Immature natural killer cell (primary cell): ENCODE measurements around the gene COX19. TPM values are rescaled to one million over a fixed set of nuclear protein-coding genes. Genes with fewer than 3 reads are reported as not detected.

Experiments
- DNase-seq, 3 donors: peaks; one replicate each; pipeline ENCODE4 v3.0.0; 2022; ENCODE audit warnings: mixed read lengths in 1 of 3
- H3K27ac Mint-ChIP-seq, 6 donors: one replicate each; pipeline ENCODE4 v1.8.0; 2020; ENCODE audit warnings: mixed read lengths in 6 of 6, mild to moderate bottlenecking in 5 of 6, inconsistent platforms in 4 of 6, moderate library complexity in 3 of 6
- H3K27me3 Mint-ChIP-seq, 3 donors: one replicate each; pipeline ENCODE4 v1.8.0; 2020 to 2021; ENCODE audit warnings: low read depth in 3 of 3, mild to moderate bottlenecking in 3 of 3, mixed read lengths in 3 of 3, moderate library complexity in 3 of 3, inconsistent platforms in 1 of 3
- H3K36me3 Mint-ChIP-seq, 3 donors: one replicate each; pipeline ENCODE4 v1.8.0; 2020; ENCODE audit warnings: mixed read lengths in 3 of 3, inconsistent platforms in 2 of 3, mild to moderate bottlenecking in 2 of 3
- H3K4me1 Mint-ChIP-seq, 2 donors: one replicate each; pipeline ENCODE4 v1.8.0; 2020; ENCODE audit warnings: inconsistent platforms in 2 of 2, mild to moderate bottlenecking in 2 of 2, mixed read lengths in 2 of 2, moderate library complexity in 1 of 2
- H3K4me3 Mint-ChIP-seq, 5 donors: one replicate each; pipeline ENCODE4 v1.8.0; 2020; ENCODE audit warnings: mild to moderate bottlenecking in 5 of 5, mixed read lengths in 5 of 5, inconsistent platforms in 3 of 5, moderate library complexity in 3 of 5
- H3K9me3 Mint-ChIP-seq, 6 donors: one replicate each; pipeline ENCODE4 v1.8.0; 2020; ENCODE audit warnings: mild to moderate bottlenecking in 6 of 6, mixed read lengths in 6 of 6, inconsistent platforms in 4 of 6, moderate library complexity in 3 of 6
- polyA plus RNA-seq, 3 donors: library from polyadenylated mRNA; unstranded; fragments of 300-500 nt; fragmentation: Illumina TruSeq; gene quantifications; one replicate each; pipeline ENCODE4 v1.2.3, GENCODE V29; 2021

Gene COX19
- polyA plus RNA-seq, 3 donors from 2014 or later = 12.7 to 24.0 (median 18.1) TPM

GRCh38 chr7:984361-985126, 9.2 kb upstream of the COX19 start:
- no peak for DNase-seq
- Mint-ChIP-seq H3K27me3 (peaks cover 0 to 2% (median under 1%) of the 10 kb centered on the region in 3 donors), H3K4me1 (no peaks in the 10 kb centered on the region), H3K9me3 (no peaks in the 10 kb centered on the region), H3K36me3 (no peaks in the 10 kb centered on the region), H3K27ac (no peak overlapping the region), H3K4me3 (no peak overlapping the region)

DNA sequence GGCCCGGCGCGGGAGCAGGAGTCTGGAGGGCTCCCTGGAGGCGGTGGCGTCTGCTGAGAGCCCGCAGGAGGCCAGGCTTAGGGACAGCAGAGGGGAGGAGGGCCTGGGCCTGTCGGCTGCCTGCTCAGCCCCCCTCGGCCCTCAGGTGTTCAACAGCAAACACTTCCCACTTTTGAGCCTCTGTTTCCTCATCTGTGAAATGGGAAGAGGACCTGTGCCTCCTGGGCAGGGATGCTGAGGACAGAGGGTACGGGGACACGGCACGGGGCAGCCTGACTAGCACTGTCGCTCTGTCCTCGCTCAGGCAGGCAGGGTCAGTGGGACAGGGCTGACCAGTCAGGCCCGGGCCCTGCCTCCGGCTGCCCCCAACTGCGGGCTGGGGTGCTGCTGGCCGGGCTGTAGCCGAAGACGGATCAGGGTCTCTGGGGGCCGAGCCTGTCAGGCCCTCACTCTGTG, 8.3 kb upstream of the COX19 start:
- no peaks in the 10 kb centered on the region for H3K36me3 Mint-ChIP-seq
- H3K9me3 Mint-ChIP-seq = no peaks in the 10 kb centered on the region
- H3K4me1 Mint-ChIP-seq = no peaks in the 10 kb centered on the region
- no peak overlapping the region for H3K27ac Mint-ChIP-seq
- no peak for DNase-seq
- peaks cover 0 to 2% (median 0%) of the 10 kb centered on the region in 3 donors for H3K27me3 Mint-ChIP-seq
- no peak overlapping the region for H3K4me3 Mint-ChIP-seq

DNA sequence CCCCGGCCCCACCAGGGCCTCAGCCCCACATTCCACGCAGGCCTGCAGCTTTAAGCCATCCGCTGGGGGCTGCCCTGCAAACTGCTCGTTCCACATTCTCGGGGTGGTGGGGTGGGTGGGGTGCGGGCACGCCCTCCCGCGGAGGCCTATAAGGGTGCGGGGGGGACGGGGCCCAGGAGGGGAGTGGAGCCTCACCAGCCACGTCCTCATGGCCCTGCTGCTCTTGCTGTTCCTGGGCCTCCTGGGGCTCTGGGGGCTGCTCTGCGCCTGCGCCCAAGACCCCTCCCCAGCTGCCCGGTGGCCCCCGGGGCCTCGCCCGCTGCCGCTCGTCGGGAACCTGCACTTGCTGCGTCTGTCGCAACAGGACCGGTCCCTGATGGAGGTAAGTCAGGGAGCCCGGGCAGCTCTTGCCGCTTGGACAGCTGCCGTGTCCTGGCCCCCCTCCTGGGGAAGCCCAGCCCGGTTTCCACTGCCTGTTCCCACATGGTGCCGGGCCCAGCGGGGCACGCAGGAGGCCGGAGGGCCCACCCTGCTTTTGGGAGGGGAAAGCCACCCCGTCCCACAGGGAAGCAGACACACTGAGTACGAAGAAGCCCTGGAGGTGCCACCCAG, 7.8 kb upstream of the COX19 start, which contains the start of gene CYP2W1:
Gene CYP2W1 (plus strand): TSS at position 178 of the 612 bp plus-strand sequence. CDS start 31 bp downstream, at position 209.
- Mint-ChIP-seq H3K4me3 (no peak within 1 kb of the TSS), H3K27me3 (peaks cover 0 to 2% (median 0%) of the 10 kb centered on the region in 3 donors), H3K36me3 (no peaks in the 10 kb centered on the region), H3K4me1 (no peaks in the 10 kb centered on the region), H3K27ac (no peak within 1 kb of the TSS), H3K9me3 (no peaks in the 10 kb centered on the region)
- no peak for DNase-seq

DNA sequence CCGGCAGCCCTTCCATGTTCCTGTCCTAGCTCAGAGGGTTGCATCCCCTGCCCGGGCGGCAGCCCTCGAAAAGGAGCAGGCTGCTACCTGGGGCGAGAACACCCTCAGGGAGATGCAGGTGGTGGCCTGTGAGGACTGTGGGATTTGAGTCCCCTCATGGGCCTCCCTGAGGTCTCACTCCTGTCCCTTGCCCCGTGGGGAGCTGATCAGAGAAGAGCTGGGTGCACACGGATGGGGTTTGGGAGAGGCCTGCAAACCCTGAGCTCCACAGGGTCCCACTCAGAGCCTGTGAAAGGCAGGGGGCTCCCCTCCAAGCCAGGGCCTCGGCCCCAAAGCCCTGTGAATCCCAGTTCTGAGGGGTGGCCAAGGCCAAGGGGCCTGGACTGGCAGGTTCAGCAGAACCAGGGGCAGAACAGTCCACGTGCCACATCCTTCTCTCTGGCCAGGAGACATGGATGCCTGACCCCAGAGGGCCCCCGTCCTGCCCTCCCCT, 7.2 kb upstream of the COX19 start:
- Mint-ChIP-seq H3K27ac (no peak overlapping the region), H3K27me3 (peaks cover 0 to 2% (median 0%) of the 10 kb centered on the region in 3 donors), H3K9me3 (no peaks in the 10 kb centered on the region), H3K4me3 (no peak overlapping the region), H3K4me1 (no peaks in the 10 kb centered on the region), H3K36me3 (no peaks in the 10 kb centered on the region)
- DNase-seq = no peak

DNA sequence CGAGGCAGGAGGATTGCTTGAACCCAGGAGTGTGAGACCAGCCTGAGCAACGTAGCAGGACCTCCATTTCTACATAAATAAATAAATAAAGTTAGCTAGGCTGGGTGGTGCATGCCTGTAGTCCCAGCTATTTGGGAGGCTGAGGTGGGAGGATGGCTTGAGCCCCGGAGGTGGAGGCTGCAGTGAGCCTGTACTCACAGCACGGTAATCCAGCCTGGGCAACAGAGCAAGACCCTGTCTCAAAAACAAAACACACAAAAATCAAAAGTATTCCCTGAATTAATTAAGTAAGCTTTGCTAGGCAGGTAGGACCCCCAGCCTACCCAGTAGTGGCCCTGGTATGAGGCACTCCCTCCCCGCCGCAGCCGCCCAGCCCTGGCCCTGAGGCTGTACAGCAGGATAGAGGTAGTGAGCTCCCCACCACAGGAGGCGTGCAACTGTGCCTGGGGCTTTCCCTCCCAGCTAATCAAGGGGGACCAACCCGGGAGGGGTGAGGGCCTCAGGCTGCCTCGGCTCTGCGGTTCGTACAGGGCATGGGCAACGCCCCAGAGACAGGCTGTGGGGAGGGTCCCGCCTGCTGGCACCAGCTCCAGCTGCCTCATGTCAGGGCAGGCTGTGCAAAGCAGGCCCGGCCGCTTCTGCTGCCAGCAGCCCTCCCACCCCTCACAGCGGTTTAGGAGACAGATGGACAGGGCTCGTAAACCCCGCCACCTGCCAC, 6.6 kb upstream of the COX19 start:
- Mint-ChIP-seq H3K4me3 (no peak overlapping the region), H3K27ac (no peak overlapping the region), H3K9me3 (no peaks in the 10 kb centered on the region), H3K4me1 (no peaks in the 10 kb centered on the region), H3K27me3 (peaks cover 0 to 2% (median 0%) of the 10 kb centered on the region in 3 donors), H3K36me3 (no peaks in the 10 kb centered on the region)
- DNase-seq = no peak

- no peaks in the 10 kb centered on the region for H3K27me3 Mint-ChIP-seq
- no peak overlapping the region for H3K4me3 Mint-ChIP-seq
- peaks cover 0 to 5% of the 10 kb centered on the region in 2 donors for H3K4me1 Mint-ChIP-seq
- no peaks in the 10 kb centered on the region for H3K36me3 Mint-ChIP-seq
- no peaks in the 10 kb centered on the region for H3K9me3 Mint-ChIP-seq
- H3K27ac Mint-ChIP-seq = no peak overlapping the region
- no peak for DNase-seq
Observed at GRCh38 chr7:979886-980571, 4.7 kb upstream of the COX19 start.

DNA sequence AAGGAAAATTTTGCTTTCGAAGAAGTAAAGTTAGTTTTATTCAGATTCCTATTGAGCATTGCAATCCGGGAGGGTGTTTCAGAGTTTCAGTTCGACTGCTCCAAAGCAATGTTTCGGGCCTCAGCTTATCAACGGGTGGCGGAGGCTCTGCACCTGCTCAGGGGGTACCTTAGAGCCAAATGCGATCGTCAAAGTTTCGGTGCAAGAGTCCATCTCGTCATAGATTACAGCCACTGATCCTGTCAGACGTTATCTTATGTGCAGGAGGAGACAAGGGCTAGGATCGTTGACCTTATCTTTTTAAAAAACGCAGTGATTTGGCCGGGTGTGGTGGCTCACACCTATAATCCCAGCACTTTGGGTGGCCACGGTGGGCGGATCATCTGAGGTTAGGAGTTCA, 3.8 kb upstream of the COX19 start:
- Mint-ChIP-seq H3K4me3 (no peak overlapping the region), H3K9me3 (no peaks in the 10 kb centered on the region), H3K27ac (no peak overlapping the region), H3K4me1 (peaks cover 8 to 13% of the 10 kb centered on the region in 2 donors), H3K27me3 (peaks cover 2 to 6% (median 3%) of the 10 kb centered on the region in 3 donors), H3K36me3 (no peaks in the 10 kb centered on the region)
- no peak for DNase-seq

GRCh38 chr7:978416-979091, 3.2 kb upstream of the COX19 start:
- Mint-ChIP-seq H3K27me3 (peaks cover 2 to 6% (median 3%) of the 10 kb centered on the region in 3 donors), H3K4me3 (no peak overlapping the region), H3K4me1 (peaks cover 10 to 15% of the 10 kb centered on the region in 2 donors), H3K27ac (no peak overlapping the region), H3K36me3 (no peaks in the 10 kb centered on the region), H3K9me3 (no peaks in the 10 kb centered on the region)
- no peak for DNase-seq

GRCh38 chr7:978049-978346, 2.6 kb upstream of the COX19 start:
- Mint-ChIP-seq H3K9me3 (no peaks in the 10 kb centered on the region), H3K27me3 (peaks cover 2 to 6% (median 3%) of the 10 kb centered on the region in 3 donors), H3K4me1 (peaks cover 14 to 21% of the 10 kb centered on the region in 2 donors), H3K36me3 (no peaks in the 10 kb centered on the region), H3K27ac (no peak overlapping the region), H3K4me3 (peak overlapping the region in 1 of 5 donors; percentile 8)
- DNase-seq = no peak

DNA sequence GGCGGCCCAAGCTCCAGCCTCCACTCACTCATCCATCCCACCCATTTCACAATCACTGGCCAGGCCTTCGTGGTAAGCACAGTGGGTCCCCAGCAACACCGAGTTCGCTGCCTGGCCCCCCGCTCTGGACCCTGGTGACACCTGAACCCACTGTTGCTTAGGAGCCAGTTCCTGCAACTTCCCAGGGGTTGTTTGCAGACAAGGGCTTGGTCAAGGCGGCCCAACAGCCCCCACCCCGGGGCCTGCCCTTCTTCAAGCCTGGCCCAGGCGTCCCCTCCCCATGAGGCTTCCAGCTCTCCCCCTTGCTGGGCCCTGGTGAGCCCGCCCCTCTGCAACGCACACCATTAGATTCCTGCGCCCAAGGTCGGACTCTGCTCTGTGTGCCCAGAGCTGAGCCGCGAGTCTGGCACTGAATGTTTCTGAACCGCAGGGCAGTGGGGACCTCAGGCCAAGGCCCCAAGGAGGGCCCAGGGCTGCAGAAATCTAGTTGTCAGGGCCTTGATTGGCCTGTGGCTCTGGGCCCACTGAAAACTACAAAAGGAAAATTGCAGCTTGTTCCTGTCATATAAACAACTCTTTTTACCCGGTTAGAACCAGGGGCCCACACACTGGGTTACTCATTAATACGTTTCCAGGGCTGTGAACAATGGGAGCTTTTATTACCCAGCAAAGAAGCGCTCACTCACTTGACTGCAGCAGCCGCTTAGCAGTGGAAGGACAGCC, 2.1 kb upstream of the COX19 start:
- Mint-ChIP-seq H3K4me1 (peaks cover 20 to 26% of the 10 kb centered on the region in 2 donors), H3K4me3 (peak overlapping the region in 1 of 5 donors; percentile 8), H3K9me3 (no peaks in the 10 kb centered on the region), H3K27ac (no peak overlapping the region), H3K36me3 (peaks cover 0 to 3% (median 2%) of the 10 kb centered on the region in 3 donors), H3K27me3 (peaks cover 2 to 6% (median 3%) of the 10 kb centered on the region in 3 donors)
- no peak for DNase-seq

- peaks cover 0 to 5% (median 4%) of the 10 kb centered on the region in 3 donors for H3K36me3 Mint-ChIP-seq
- peaks cover 2 to 6% (median 3%) of the 10 kb centered on the region in 3 donors for H3K27me3 Mint-ChIP-seq
- H3K4me1 Mint-ChIP-seq = peaks cover 25 to 30% of the 10 kb centered on the region in 2 donors
- DNase-seq = no peak
- no peaks in the 10 kb centered on the region for H3K9me3 Mint-ChIP-seq
- H3K4me3 Mint-ChIP-seq = peak overlapping the region in 1 of 5 donors; percentile 90
- H3K27ac Mint-ChIP-seq = no peak overlapping the region
Observed at GRCh38 chr7:976901-977325, 1.6 kb upstream of the COX19 start.

DNA sequence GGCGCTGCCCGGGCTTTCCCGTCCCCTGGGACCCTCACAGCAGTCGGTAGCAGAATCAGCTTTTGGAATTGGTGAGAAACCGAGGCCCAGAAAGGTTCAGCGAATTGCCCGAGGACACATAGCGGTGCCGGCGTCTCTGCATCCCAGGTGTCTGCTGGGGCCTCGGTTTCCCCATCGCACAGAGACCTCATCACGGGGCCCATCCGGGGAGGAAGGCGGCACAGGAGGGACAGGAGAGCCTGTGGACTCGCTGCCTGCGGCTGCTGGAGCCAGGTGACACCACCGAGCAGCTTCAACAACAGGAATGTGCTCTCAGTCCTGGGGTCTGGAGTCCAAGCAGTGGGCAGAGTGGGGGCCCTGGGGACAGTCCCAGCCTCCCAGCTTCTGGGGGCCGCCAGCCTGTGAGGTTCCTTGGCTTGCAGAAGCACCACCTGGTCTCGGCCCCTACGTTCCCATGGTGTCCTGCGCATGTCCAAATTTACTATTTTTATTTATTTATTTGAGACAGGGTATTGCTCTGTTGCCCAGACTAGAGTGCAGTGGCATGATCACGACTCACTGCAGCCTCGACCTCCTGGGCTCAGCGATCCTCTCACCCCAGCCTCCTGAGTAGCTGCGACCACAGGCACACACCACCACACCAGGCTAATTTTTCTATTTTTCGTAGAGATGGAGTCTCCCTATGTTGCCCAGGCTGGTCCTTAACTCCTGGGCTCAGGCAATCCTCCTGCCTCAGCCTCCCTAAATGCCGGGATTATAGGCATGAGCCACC, 539 bp upstream of the COX19 start:
- H3K27me3 Mint-ChIP-seq = peaks cover 2 to 9% (median 3%) of the 10 kb centered on the region in 3 donors

More for the DNA sequence above, 539 bp upstream of the COX19 start:
- peaks cover 33 to 35% of the 10 kb centered on the region in 2 donors for H3K4me1 Mint-ChIP-seq
- DNase-seq = no peak
- no peaks in the 10 kb centered on the region for H3K9me3 Mint-ChIP-seq
- peak overlapping the region in 3 of 6 donors; percentile 85 to 90 (median 89) for H3K27ac Mint-ChIP-seq
- H3K36me3 Mint-ChIP-seq = peaks cover 3 to 11% (median 8%) of the 10 kb centered on the region in 3 donors
- H3K4me3 Mint-ChIP-seq = peak overlapping the region; percentile 41 to 91 (median 89)
